ENCODE results near the gene CCNE1.

CCNE1 gene

DNA sequence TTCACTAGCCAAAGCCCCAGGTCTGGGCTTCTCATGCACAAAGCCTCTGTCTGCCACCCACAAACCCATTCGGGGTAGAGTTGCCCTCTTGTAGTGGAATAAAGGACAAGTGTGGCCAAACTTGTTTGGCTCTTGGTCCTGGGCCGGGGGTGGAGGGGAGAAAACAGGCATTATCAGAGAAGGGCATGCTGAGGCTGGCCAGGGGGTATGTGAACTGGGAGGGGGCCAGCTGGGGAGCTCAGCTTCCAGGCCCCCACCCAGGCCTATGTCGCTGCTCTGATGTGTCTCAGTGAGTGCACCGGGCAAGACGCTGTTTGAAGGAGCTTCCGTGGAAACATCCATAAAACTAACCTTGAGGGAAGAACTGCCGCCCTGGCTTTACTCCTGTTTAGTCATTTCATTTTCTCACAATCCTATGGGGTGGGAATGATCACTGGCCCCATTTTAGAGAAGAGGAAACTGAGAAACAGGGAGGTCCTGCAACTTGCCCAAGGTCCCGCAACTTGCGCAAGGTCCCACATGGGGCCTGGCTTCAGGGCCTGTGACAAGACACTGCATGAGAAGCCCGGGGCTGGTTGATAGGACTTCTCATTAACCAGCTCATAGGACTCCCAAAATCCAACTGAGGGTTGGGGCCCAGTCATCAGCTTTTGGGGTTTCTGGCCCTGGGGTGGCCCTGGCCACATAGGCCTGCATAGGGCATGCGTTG is 30.8 kb downstream of the CCNE1 start:
- no peak for DNase-seq

GRCh38 chr19:29843180-29844051 is 31.6 kb downstream of the CCNE1 start:
- peak in 6 of 56 donors; percentile 7 to 25 (median 12) for DNase-seq

GRCh38 chr19:29844891-29845573 is 33.2 kb downstream of the CCNE1 start:
- DNase-seq: peak in 55 of 56 donors; percentile 32 to 93 (median 84)

- DNase-seq: peak in 31 of 56 donors; percentile 17 to 74 (median 52)
Observed at GRCh38 chr19:29845574-29846176, 33.9 kb downstream of the CCNE1 start.

DNA sequence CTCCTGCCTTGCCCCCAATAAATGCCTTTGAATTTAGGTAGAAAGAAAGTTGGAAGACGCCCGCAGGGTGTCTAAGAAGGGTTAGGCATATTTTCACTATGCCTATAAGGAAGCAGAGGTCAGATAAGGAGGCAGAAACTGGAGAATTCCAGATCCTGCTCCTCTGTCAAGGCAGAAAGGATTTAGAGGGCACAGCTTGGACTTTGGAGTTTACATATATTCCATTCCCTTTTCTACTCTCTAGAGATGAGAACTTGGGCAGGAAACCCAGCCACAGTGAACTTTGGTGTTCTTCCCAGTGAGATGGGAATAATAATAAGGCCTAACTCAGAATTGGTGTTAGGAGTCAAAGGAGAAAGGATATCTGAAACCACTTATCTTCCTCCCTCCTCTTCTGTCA is 37.4 kb downstream of the CCNE1 start:
- no peak for DNase-seq

DNA sequence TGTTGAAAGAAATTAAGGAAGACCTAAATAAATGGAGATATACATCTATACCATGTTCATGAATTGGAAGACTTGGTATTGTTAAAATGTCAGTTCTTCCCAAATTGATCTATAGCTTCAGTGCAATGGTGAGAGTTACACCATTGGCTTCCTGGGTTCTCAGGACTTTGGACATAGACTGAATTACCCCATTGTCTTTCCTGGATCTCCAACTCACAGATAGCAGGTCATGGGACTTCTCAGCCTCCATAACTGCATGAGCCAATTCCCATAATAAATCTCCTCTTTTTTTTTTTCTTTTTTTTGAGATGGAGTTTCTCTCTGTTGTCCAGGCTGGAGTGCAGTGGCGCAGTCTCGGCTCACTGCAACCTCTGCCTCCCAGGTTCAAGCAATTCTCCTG is 38.7 kb downstream of the CCNE1 start:
- DNase-seq: no peak

DNA sequence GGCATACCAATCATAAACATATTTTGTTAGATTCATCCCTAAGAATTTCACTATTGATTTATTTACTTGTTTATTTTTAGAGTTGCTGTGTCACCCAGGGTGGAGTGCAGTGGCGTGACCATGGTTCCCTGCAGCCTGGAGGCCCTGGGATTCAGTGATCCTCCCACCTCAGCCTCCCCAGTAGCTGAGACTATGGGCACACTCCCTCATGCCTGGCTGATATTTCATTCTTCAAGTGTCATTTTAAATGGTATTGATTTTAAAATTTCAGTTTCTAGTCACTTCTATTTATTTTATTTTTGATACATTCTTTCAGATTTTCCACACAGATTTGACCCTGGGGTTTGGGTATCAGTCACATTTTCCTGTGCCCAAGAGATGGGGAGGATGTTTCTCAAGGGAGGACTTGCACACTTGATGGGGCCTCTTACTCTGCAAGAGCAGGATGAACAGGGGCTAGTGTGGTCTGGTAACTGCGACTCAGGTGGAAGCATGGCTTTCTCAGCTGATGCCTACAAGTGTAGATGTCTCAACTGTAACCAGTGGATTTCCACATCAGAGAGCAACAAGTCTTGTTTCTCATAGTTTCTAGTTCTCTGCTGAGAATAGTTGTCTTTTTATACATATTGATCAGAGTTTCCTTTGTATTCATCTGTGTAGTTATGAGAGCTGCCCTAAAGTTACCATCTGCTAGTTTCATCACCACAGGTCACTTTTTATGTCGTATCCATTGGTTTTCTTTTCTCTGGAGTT is 40.2 kb downstream of the CCNE1 start:
- no peak for DNase-seq

GRCh38 chr19:29854033-29854432 is 42.2 kb downstream of the CCNE1 start:
- no peak for DNase-seq

- DNase-seq: no peak
Observed at GRCh38 chr19:29855087-29855486, 43.3 kb downstream of the CCNE1 start.

DNA sequence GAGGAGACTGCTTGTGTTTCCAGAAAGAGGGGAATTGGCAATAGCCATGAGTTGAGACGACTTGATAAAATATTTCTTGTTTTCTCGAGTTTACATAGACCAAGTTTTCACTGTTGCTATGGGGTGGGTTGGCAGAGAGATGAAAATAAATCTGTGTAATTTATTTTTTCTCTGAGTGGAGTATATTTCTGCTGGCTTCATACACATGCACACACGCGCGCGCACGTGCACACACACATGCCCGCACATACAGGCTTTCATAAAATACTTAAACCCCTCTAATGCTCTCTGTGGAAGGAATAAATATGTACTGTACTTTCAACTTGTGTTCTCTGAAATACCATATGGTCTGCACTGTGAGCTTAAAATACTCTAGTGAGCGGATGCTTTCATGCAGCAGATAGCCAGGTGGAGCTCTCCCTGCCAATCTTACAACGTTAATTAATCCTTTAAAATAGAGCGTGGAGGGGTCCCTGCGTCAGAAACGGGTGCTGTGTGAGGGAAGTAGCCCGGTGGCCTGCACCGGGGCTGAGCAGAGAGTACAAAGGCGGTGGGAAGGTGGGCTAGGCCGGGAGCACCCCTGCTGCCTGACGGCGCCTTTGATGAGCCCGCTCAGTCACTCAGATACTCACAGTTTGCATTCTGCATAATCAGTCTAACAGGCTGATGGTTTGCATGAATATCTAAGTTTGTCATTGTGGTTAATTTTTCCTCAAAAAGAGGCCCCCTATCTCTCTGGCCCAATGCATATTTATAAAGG is 44.1 kb downstream of the CCNE1 start:
- no peak for DNase-seq

- DNase-seq: no peak
Observed at GRCh38 chr19:29858000-29858596, 46.3 kb downstream of the CCNE1 start.

GRCh38 chr19:29858621-29859020 is 46.8 kb downstream of the CCNE1 start:
- no peak for DNase-seq

- no peak for DNase-seq
Observed at GRCh38 chr19:29860492-29860891, 48.7 kb downstream of the CCNE1 start.

- DNase-seq: no peak
Observed at GRCh38 chr19:29861574-29861973, 49.8 kb downstream of the CCNE1 start.

- no peak for DNase-seq
Observed at GRCh38 chr19:29866011-29866410, 54.2 kb downstream of the CCNE1 start.

- DNase-seq: no peak
Observed at GRCh38 chr19:29867984-29868383, 56.2 kb downstream of the CCNE1 start.

DNA sequence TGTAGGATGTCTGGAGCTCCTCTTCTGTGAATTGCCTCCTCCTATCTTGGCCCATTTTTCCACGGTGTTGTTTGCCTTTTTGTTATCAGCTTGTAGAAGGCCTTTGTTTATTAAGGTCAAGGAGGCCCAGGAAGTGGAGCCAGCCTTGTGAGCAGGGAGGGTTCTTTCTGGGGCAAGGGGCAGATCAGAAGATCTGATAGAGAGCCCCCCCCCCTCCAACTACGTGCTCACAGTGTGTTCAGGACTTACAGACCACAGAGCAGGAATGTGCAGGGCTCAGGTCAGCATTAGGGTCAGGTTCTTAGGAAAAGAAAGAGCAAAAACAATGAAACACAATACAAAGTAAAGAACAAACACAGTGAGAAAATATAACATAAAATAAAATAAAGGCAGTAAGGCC is 59.4 kb downstream of the CCNE1 start:
- DNase-seq: no peak

- no peak for DNase-seq
Observed at GRCh38 chr19:29872224-29872731, 60.5 kb downstream of the CCNE1 start.

DNA sequence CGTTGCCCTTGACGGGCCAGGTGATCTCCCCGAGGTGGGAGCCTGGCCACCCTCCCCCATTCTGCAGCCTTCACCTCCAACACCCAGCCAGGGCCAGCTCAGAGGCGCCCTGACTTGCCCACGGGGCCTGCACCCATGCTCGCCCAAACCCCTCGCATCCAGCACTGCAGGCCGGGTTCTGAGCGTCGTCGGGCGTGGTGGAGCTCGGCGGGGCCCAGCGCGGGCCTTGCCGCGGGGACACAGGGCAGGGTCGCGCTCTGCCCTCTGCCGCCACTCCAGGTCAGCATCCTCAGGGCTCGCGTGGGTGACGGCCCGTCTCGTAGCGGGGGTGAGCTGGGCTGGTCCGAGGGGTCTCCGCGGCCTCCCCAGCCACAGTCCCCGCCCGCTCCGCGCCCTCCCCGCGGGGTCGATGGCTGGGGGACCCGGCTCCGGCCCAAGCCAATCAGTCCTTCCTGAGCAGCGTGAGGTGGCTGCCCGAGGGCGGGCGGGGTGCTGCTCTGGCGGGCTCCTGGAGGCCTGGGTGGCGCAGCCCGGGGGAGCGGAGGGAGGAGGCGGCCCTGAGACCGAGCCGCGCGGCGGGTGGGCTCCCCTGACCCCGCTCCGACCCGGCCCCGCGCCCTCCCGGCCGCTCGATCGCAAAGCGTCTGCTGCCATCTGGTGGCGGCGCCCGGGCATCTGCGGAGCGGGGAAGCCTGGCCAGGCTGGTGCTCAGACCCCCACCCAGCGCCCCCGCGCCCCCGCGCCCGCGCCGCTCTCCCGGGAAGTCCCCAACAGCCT is 61.4 kb downstream of the CCNE1 start:
- DNase-seq: peak in 40 of 56 donors; percentile 3 to 75 (median 28)

Measured in nucleus accumbens (tissue), 56 donors.